Smooth muscle cell (in vitro differentiated cells): ENCODE measurements around the gene RNF4. TPM values are rescaled to one million over a fixed set of nuclear protein-coding genes. Genes with fewer than 3 reads are reported as not detected.

Experiments used
- DNase-seq: peaks from one replicate; lab custom pipeline; 2025; ENCODE audit not compliant: unreplicated experiment; lab: John Stamatoyannopoulos, UW
- H2AFZ ChIP-seq: fragments of 200-600 bp; sonication (generic); 2 replicates; pipeline ENCODE4 v1.6.0; 2016; ENCODE audit warnings: antibody characterized with exemption, low read depth, mild to moderate bottlenecking
- H3F3A ChIP-seq: fragments of 200-600 bp; sonication (generic); 2 replicates; pipeline ENCODE4 v1.6.0; 2017; ENCODE audit warnings: antibody characterized with exemption, low read depth
- H3K27ac ChIP-seq: fragments of 200-600 bp; sonication (generic); 2 replicates; pipeline ENCODE4 v1.5.1; 2016; ENCODE audit warnings: low read depth, mild to moderate bottlenecking
- H3K27me3 ChIP-seq: fragments of 200-600 bp; sonication (generic); 2 replicates; pipeline ENCODE4 v1.6.1; 2016; ENCODE audit warnings: low read depth, mild to moderate bottlenecking
- H3K36me3 ChIP-seq: fragments of 200-600 bp; sonication (generic); 2 replicates; pipeline ENCODE4 v1.5.1; 2016; ENCODE audit warnings: low read depth
- H3K4me1 ChIP-seq: fragments of 200-600 bp; sonication (generic); 2 replicates; pipeline ENCODE4 v1.5.1; 2016; ENCODE audit warnings: low read depth
- H3K4me2 ChIP-seq: fragments of 200-600 bp; sonication (generic); 2 replicates; pipeline ENCODE4 v1.6.0; 2016; ENCODE audit warnings: mild to moderate bottlenecking
- H3K4me3 ChIP-seq: fragments of 200-600 bp; sonication (generic); 2 replicates; pipeline ENCODE4 v1.5.1; 2016; ENCODE audit warnings: mild to moderate bottlenecking
- H3K79me2 ChIP-seq: fragments of 200-600 bp; sonication (generic); 2 replicates; pipeline ENCODE4 v1.6.0; 2016; ENCODE audit warnings: low read depth, mild to moderate bottlenecking
- H3K9ac ChIP-seq: fragments of 200-600 bp; sonication (generic); 2 replicates; pipeline ENCODE4 v1.6.0; 2016; ENCODE audit warnings: low read depth
- H3K9me3 ChIP-seq: fragments of 200-600 bp; sonication (generic); replicated peaks from 2 replicates; pipeline ENCODE4 v1.5.1; 2016; ENCODE audit warnings: low read depth
- H4K20me1 ChIP-seq: fragments of 200-600 bp; sonication (generic); 2 replicates; pipeline ENCODE4 v1.6.0; 2016; ENCODE audit warnings: low read depth
- WGBS: methylation state at CpG from one replicate; pipeline ENCODE4 v1.1.7; 2016; ENCODE audit warnings: low lambda C conversion rate; 5-methylcytosine and 5-hydroxymethylcytosine counted together
- polyA plus RNA-seq: library from polyadenylated mRNA; unstranded; fragments of >200 nt; fragmentation: Nextera tagmentation; extraction: Ambion mirVana; gene quantifications from 2 replicates; pipeline ENCODE4 v1.2.1, GENCODE V29; 2016
- total RNA-seq: library from RNA; depleted of rRNA; stranded (reverse); fragments of >200 nt; gene quantifications from 2 replicates; pipeline ENCODE4 v1.2.3, GENCODE V29; 2014
- TF ChIP-seq, protein P1 (sequence below): fragments of 200-600 bp; sonication (generic); IDR thresholded peaks from 2 replicates; pipeline ENCODE4 v1.5.1; 2017; ENCODE audit warnings: borderline replicate concordance, mild to moderate bottlenecking, antibody characterized with exemption; ENCODE audit not compliant: insufficient read depth, poor library complexity, severe bottlenecking

The RNF4 gene
- total and polyA plus RNA-seq, 2 experiments from 2014 or later = 47.3 to 47.8 TPM

GRCh38 chr4:2470791-2471190 is 1.9 kb downstream of the RNF4 start:
- peak overlapping the region; percentile 97 for H3K4me2 ChIP-seq
- peaks cover 60% of the 10 kb centered on the region for H4K20me1 ChIP-seq
- no peaks in the 10 kb centered on the region for H3K9me3 ChIP-seq
- TF ChIP-seq, protein P1, sequence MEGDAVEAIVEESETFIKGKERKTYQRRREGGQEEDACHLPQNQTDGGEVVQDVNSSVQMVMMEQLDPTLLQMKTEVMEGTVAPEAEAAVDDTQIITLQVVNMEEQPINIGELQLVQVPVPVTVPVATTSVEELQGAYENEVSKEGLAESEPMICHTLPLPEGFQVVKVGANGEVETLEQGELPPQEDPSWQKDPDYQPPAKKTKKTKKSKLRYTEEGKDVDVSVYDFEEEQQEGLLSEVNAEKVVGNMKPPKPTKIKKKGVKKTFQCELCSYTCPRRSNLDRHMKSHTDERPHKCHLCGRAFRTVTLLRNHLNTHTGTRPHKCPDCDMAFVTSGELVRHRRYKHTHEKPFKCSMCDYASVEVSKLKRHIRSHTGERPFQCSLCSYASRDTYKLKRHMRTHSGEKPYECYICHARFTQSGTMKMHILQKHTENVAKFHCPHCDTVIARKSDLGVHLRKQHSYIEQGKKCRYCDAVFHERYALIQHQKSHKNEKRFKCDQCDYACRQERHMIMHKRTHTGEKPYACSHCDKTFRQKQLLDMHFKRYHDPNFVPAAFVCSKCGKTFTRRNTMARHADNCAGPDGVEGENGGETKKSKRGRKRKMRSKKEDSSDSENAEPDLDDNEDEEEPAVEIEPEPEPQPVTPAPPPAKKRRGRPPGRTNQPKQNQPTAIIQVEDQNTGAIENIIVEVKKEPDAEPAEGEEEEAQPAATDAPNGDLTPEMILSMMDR = no peak
- peaks cover 19% of the 10 kb centered on the region for H3K4me1 ChIP-seq
- H3K36me3 ChIP-seq = no peaks in the 10 kb centered on the region
- peaks cover 77% of the 10 kb centered on the region for H3K79me2 ChIP-seq
- H3K9ac ChIP-seq = no peak overlapping the region
- peak overlapping the region; percentile 86 for H3K4me3 ChIP-seq
- no peak for DNase-seq
- H2AFZ ChIP-seq = no peak overlapping the region
- H3K27ac ChIP-seq = no peak overlapping the region
- 88% methylated on average over 7 of the region's 7 CpGs for WGBS
- no peaks in the 10 kb centered on the region for H3K27me3 ChIP-seq
- H3F3A ChIP-seq = peaks cover 8% of the 10 kb centered on the region

DNA sequence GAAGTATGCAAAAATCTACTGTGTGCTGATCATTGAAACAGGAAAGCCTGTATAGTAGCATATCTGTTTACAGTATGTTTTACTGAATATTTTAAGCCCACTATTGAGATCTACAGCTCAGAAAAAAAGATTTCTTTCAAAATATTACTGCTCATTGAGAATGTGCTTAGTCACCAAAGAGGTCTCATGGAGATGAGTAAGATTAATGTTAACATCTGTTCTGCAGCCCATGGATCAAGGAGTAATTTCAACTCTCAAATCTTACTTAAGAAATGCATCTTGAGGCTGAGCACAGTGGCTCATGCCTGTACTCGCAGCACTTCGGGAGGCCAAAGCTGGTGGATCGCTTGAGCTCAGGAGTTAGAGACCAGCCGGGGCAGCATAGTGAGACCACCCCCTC is 3.3 kb downstream of the RNF4 start:
- DNase-seq = no peak
- Histone ChIP-seq H2AFZ (no peak overlapping the region), H3K9me3 (no peaks in the 10 kb centered on the region), H3K9ac (no peak overlapping the region), H3F3A (peaks cover 11% of the 10 kb centered on the region), H3K4me2 (no peak overlapping the region), H3K27me3 (no peaks in the 10 kb centered on the region), H3K4me3 (no peak overlapping the region), H4K20me1 (peaks cover 74% of the 10 kb centered on the region), H3K27ac (peak overlapping the region; percentile 0), H3K4me1 (peaks cover 19% of the 10 kb centered on the region), H3K79me2 (peaks cover 91% of the 10 kb centered on the region), H3K36me3 (no peaks in the 10 kb centered on the region)
- TF ChIP-seq, protein P1 = no peak
- WGBS = 98% methylated on average over 4 of the region's 4 CpGs

DNA sequence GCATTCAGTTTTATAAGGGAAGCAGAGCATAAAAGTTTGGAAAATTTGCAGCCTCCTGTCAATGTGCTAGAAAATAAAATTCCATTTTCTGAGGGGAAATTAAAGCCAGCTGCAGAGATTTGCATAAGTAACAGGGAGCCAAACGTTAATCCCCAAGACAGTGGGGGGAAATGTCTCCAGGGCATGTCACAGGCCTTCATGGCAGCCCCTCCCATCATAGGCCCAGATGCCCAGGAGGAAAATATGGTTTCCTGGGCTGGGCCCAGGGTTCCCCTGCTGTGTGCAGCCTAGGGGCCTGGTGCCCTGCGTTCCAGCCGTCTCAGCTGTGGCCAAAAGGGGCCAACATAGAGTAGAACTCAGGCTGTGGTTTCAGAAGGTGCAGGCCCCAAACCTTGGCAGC is 9.3 kb downstream of the RNF4 start:
- H3K36me3 ChIP-seq = no peaks in the 10 kb centered on the region
- no peak overlapping the region for H3K9ac ChIP-seq
- no peak overlapping the region for H3K4me3 ChIP-seq
- WGBS = 60% methylated on average over 3 of the region's 3 CpGs
- no peak overlapping the region for H3K4me2 ChIP-seq
- peaks cover 13% of the 10 kb centered on the region for H3K4me1 ChIP-seq
- no peaks in the 10 kb centered on the region for H3K9me3 ChIP-seq
- H3K79me2 ChIP-seq = peaks cover 100% of the 10 kb centered on the region
- H3K27me3 ChIP-seq = no peaks in the 10 kb centered on the region
- H4K20me1 ChIP-seq = peaks cover 100% of the 10 kb centered on the region
- no peak overlapping the region for H3K27ac ChIP-seq
- H3F3A ChIP-seq = peaks cover 3% of the 10 kb centered on the region
- TF ChIP-seq, protein P1 = no peak
- no peak overlapping the region for H2AFZ ChIP-seq
- DNase-seq = no peak

DNA sequence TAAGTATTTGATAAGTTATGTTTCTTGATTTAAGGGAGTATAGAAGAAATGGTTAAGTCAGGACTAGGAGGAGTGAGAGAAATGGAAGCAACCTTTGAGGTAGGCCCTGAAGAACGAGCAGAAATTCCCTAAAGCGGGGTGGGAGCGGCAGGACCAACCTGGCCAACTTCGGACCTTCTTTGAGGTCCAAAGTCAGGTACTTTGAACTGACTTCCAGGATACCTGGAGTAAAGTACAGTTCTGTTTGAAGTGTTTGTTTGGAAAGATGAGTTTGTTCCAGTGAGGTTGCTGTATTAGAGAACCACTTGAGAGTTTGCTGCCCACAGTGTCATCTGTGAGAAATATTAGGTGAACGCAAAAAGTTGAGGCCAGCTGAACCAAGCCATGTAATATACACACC is 11.7 kb downstream of the RNF4 start:
- Histone ChIP-seq H3K27me3 (no peaks in the 10 kb centered on the region), H3K9me3 (no peaks in the 10 kb centered on the region), H3K4me1 (peaks cover 25% of the 10 kb centered on the region), H3K79me2 (peaks cover 100% of the 10 kb centered on the region), H3K4me3 (no peak overlapping the region), H3K4me2 (no peak overlapping the region), H2AFZ (no peak overlapping the region), H3F3A (peaks cover 3% of the 10 kb centered on the region), H3K27ac (no peak overlapping the region), H3K9ac (no peak overlapping the region), H4K20me1 (peaks cover 100% of the 10 kb centered on the region), H3K36me3 (no peaks in the 10 kb centered on the region)
- WGBS = 97% methylated on average over 5 of the region's 5 CpGs
- DNase-seq = no peak
- TF ChIP-seq, protein P1 = no peak
